Epithelial cell of esophagus (primary cell): Measurements from ENCODE around the gene IL1RL2.

ENCODE experiments used
- DNase-seq: peaks from one replicate; pipeline ENCODE4 v3.0.0; 2010; ENCODE audit warnings: low read depth
- H3K4me3 ChIP-seq: 2 replicates; pipeline ENCODE4 v1.5.1; 2011; ENCODE audit warnings: mild to moderate bottlenecking, low read length, control low read depth
- TF ChIP-seq, protein P1 (sequence below): IDR thresholded peaks from 2 replicates; pipeline ENCODE4 v1.5.1; 2011; ENCODE audit warnings: low read depth, mild to moderate bottlenecking, low read length, control low read depth, inconsistent platforms; ENCODE audit not compliant: insufficient read depth; ENCODE audit errors: missing control alignments

The IL1RL2 gene

DNA sequence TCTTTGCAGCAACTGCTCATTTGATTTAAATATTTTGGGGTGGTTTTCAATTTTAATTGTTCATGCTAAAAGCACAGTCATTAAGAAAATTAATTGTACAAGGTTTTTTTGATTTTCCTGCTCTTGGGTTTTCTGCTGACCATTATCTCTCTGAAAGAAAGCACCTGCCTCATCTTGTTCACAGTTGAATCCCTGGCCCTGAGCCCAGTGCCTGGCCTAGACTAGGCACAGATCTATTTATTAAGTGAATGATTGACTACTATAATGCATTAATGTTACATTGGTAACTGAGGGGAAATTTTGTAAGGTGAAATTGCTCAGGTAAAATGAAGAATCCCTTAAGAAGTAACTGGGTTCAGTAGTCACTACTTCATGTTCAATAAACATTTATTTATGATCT is 22.0 kb downstream of the IL1RL2 start:
- no peak for DNase-seq
- TF ChIP-seq, protein P1, sequence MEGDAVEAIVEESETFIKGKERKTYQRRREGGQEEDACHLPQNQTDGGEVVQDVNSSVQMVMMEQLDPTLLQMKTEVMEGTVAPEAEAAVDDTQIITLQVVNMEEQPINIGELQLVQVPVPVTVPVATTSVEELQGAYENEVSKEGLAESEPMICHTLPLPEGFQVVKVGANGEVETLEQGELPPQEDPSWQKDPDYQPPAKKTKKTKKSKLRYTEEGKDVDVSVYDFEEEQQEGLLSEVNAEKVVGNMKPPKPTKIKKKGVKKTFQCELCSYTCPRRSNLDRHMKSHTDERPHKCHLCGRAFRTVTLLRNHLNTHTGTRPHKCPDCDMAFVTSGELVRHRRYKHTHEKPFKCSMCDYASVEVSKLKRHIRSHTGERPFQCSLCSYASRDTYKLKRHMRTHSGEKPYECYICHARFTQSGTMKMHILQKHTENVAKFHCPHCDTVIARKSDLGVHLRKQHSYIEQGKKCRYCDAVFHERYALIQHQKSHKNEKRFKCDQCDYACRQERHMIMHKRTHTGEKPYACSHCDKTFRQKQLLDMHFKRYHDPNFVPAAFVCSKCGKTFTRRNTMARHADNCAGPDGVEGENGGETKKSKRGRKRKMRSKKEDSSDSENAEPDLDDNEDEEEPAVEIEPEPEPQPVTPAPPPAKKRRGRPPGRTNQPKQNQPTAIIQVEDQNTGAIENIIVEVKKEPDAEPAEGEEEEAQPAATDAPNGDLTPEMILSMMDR: no peak
- no peak overlapping the region for H3K4me3 ChIP-seq

DNA sequence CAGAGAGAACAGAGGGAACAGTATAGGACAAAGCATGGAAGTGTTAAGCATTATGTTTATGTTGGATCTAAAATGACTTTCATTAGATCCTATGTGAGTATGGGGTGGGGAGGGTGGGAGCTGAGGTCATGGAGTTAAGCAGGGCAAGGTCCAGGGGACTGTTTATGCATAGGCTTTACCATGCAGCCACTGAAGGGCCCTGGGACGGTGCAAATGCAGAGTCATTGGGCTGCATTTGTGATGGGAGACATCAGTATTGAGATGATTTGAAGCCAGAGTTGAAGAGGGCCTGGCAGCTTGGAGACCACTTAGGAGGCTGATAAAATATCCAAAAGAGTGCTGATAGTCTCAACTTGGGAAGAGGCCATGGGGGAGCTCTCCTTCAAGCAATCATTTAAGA is 22.7 kb downstream of the IL1RL2 start:
- H3K4me3 ChIP-seq: no peak overlapping the region
- TF ChIP-seq, protein P1: no peak
- DNase-seq: no peak

DNA sequence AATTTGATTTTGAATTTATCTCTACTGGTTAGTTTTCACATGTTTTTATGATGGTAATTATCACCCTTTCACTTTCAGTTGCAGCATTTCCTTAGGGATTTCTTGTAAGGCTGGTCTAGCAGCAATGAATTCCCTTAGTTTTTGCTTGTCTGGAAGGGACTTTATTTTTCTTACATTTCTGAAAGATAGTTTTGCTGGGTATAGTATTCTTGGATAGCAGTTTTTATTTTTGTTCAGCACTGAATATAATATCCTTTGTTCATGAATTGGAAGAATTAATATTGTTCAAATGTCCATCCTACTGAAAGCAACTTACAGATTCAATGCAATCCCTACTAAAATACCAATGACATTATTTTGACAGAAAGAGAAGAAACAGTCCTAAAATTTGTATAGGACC is 30.2 kb downstream of the IL1RL2 start:
- no peak for DNase-seq
- no peak overlapping the region for H3K4me3 ChIP-seq
- TF ChIP-seq, protein P1: no peak

DNA sequence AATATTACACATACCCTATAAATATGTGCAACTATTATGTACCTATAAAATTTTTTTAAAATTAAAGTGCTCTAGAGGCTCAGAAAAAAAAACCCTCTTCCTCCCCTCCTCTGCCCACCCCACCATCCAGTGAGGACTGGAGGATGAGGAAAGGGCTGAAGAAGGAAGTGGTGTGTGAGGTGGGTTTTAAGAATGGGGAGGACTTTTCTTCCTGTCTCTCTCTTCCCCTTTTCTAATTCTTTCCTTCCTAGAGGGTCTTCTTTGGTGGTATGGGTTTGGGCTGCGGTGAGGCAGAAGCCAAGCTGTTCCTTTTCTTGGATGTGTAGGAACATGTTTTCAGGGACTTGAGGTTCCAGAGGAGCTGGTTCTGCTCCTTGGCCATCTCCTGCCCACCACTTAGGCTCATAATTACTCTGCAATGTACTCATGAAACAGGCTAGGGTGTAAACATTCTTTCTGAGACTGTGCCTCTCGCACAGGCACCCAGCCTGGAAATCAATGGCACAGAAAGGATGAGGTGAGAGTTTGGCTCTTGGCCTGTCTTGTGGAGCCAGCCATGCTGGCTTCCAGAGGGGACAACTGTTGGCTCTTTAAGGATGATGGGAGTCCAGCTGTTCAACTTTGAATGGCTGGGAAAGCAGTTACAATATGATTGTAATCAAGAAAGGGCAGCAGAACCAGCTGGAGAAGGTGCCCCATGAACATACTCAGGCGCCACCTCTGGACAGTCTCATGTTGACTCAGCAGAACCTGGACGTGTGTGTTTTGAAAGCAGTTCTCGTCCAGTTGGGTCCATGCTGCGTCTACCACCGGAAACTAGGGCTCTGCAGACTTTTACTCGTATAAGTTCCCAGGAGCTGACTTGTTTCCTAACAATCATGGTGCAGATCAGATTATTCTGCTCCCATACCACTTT is 38.3 kb downstream of the IL1RL2 start:
- TF ChIP-seq, protein P1: no peak
- H3K4me3 ChIP-seq: no peak overlapping the region
- DNase-seq: peak; percentile 69

DNA sequence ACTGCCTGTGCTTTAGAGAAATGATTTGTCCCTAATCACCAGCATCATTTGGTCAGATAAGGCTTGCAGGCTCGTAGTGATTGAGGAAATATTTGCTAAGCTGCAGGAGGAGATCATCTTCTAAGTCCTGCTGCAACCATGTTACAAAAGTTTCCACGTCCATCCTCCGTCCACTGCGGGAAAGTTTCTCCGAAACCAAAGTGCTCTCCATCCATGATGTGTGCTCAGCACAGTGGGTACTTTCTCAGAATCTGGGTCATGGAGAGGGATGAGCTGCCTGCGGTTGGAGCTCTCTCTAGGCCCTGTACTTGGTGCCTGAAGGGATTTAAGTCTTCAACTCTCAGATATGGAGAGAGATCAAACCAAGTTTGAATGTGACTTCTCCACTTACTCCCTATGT is 39.3 kb downstream of the IL1RL2 start:
- DNase-seq: no peak
- TF ChIP-seq, protein P1: no peak
- no peak overlapping the region for H3K4me3 ChIP-seq

DNA sequence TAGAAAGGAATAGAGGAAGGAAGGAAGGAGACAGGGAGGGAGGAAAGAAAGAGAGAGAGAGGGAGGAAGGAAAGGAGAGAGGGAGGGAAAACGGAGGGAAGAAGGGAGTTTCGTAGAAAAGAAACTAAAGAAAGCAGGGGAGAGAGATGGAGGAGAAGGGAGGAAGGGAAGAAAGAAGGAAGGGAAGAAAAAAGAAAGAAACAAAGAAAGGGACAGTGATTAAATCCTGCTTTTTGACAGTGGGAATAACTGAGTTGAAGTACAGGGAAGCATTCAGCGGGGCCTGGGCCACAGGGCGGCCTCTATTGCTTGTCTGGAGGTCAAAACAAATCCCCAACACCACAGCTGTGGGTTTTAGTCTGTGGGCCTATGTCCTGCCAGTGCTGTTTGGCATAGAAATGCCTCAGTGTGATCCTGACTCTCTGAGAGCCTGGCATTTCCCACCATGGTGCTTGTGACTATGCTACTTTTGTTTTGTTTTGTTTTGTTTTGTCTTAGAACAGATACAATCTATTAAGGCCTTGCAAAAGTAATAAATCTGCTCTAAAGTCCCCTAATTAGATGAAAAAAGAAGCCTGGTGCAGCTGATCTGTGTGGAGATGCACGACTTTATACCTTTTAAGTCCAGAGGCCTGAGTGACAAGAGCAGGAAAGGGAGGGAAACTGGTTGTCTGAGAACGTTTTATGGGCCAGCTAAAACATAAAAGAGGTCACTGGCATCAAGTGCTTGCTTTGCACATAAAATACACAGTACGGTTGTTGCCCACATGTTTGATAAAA is 40.0 kb downstream of the IL1RL2 start:
- TF ChIP-seq, protein P1: no peak
- no peak for DNase-seq
- no peak overlapping the region for H3K4me3 ChIP-seq
